Measurements from ENCODE around the gene SIT1.

The SIT1 gene

GRCh38 chr9:35682520-35683315, 32.0 kb upstream of the SIT1 start:
- Histone ChIP-seq H3K27ac (replicated peaks; ENCODE audit: low read length) (no peak overlapping the region), H3K4me1 (ENCODE audit: control insufficient read depth in 2 of 2, insufficient read depth in 1 of 2, low read depth in 1 of 2, low read length in 2 of 2) (peaks cover 0 to 17% of the 10 kb centered on the region in 2 donors), H2AFZ (ENCODE audit: low read length) (no peak overlapping the region), H3K18ac (ENCODE audit: low read length) (no peak overlapping the region), H3K4me3 (ENCODE audit: low read length in 2 of 2) (no peak overlapping the region), H2BK120ac (ENCODE audit: low read depth, low read length) (no peak overlapping the region), H2BK15ac (ENCODE audit: low read length) (no peak overlapping the region), H2AK5ac (ENCODE audit: low read depth, low read length) (no peak overlapping the region), H3K23ac (ENCODE audit: low read depth, low read length, poor library complexity) (peak overlapping the region; percentile 29), H3K4ac (ENCODE audit: low read length) (no peak overlapping the region), H3K36me3 (replicated peaks in 1 of 2; ENCODE audit: control insufficient read depth in 2 of 2, insufficient read depth in 2 of 2, low read length in 2 of 2) (peaks cover 19 to 35% of the 10 kb centered on the region in 2 donors), H2BK5ac (ENCODE audit: low read length) (no peak overlapping the region), H3K9ac (ENCODE audit: low read depth, low read length, poor library complexity) (no peak overlapping the region), H3K9me3 (replicated peaks in 1 of 2; ENCODE audit: control insufficient read depth in 2 of 2, insufficient read depth in 1 of 2, low read depth in 1 of 2, low read length in 2 of 2) (no peaks in the 10 kb centered on the region), H3K27me3 (ENCODE audit: control insufficient read depth in 3 of 3, insufficient read depth in 3 of 3, low read depth in 1 of 3, low read length in 3 of 3) (no peaks in the 10 kb centered on the region), H3K4me2 (ENCODE audit: insufficient read depth, low read length, poor library complexity, severe bottlenecking) (no peak overlapping the region), H4K8ac (ENCODE audit: low read depth, low read length) (no peak overlapping the region), H4K91ac (ENCODE audit: low read depth, low read length, poor library complexity) (no peak overlapping the region), H3K79me1 (ENCODE audit: low read depth, low read length) (no peaks in the 10 kb centered on the region), H2BK12ac (ENCODE audit: low read length) (no peak overlapping the region), H3K14ac (ENCODE audit: low read length) (no peak overlapping the region)
- no CpG with 5 or more reads among the region's 10 CpGs for WGBS, 2 donors (ENCODE audit: extremely low coverage in 2 of 2, insufficient read length in 2 of 2, insufficient replicate concordance in 1 of 2)
- no peak for DNase-seq (ENCODE audit: low spot score)

- Histone ChIP-seq H3K36me3 (replicated peaks in 1 of 2; ENCODE audit: control insufficient read depth in 2 of 2, insufficient read depth in 2 of 2, low read length in 2 of 2) (peaks cover 19 to 35% of the 10 kb centered on the region in 2 donors), H3K9ac (ENCODE audit: low read depth, low read length, poor library complexity) (no peak overlapping the region), H3K4me2 (ENCODE audit: insufficient read depth, low read length, poor library complexity, severe bottlenecking) (no peak overlapping the region), H3K23ac (ENCODE audit: low read depth, low read length, poor library complexity) (no peak overlapping the region), H3K27me3 (ENCODE audit: control insufficient read depth in 3 of 3, insufficient read depth in 3 of 3, low read depth in 1 of 3, low read length in 3 of 3) (no peaks in the 10 kb centered on the region), H3K4ac (ENCODE audit: low read length) (no peak overlapping the region), H2BK12ac (ENCODE audit: low read length) (no peak overlapping the region), H2AK5ac (ENCODE audit: low read depth, low read length) (no peak overlapping the region), H2BK15ac (ENCODE audit: low read length) (no peak overlapping the region), H2BK120ac (ENCODE audit: low read depth, low read length) (no peak overlapping the region), H3K4me1 (ENCODE audit: control insufficient read depth in 2 of 2, insufficient read depth in 1 of 2, low read depth in 1 of 2, low read length in 2 of 2) (peaks cover 0 to 13% of the 10 kb centered on the region in 2 donors), H3K18ac (ENCODE audit: low read length) (no peak overlapping the region), H4K8ac (ENCODE audit: low read depth, low read length) (no peak overlapping the region), H3K9me3 (replicated peaks in 1 of 2; ENCODE audit: control insufficient read depth in 2 of 2, insufficient read depth in 1 of 2, low read depth in 1 of 2, low read length in 2 of 2) (no peaks in the 10 kb centered on the region), H2BK5ac (ENCODE audit: low read length) (no peak overlapping the region), H3K27ac (replicated peaks; ENCODE audit: low read length) (no peak overlapping the region), H4K91ac (ENCODE audit: low read depth, low read length, poor library complexity) (no peak overlapping the region), H3K4me3 (ENCODE audit: low read length in 2 of 2) (no peak overlapping the region), H2AFZ (ENCODE audit: low read length) (no peak overlapping the region), H3K79me1 (ENCODE audit: low read depth, low read length) (no peaks in the 10 kb centered on the region), H3K14ac (ENCODE audit: low read length) (no peak overlapping the region)
- no peak for DNase-seq (ENCODE audit: low spot score)
- WGBS, 2 donors (ENCODE audit: extremely low coverage in 2 of 2, insufficient read length in 2 of 2, insufficient replicate concordance in 1 of 2), result no CpG with 5 or more reads among the region's 6 CpGs
These were observed 31.3 kb upstream of the SIT1 start for GRCh38 chr9:35682051-35682450.

GRCh38 chr9:35681341-35682002, 30.7 kb upstream of the SIT1 start:
- H3K36me3 ChIP-seq (replicated peaks in 1 of 2; ENCODE audit: control insufficient read depth in 2 of 2, insufficient read depth in 2 of 2, low read length in 2 of 2), result peaks cover 19 to 35% of the 10 kb centered on the region in 2 donors
- WGBS, 2 donors (ENCODE audit: extremely low coverage in 2 of 2, insufficient read length in 2 of 2, insufficient replicate concordance in 1 of 2), result no CpG with 5 or more reads among the region's 3 CpGs
- H3K27me3 ChIP-seq (ENCODE audit: control insufficient read depth in 3 of 3, insufficient read depth in 3 of 3, low read depth in 1 of 3, low read length in 3 of 3), result peaks cover 0 to 2% (median 0%) of the 10 kb centered on the region in 3 experiments
- no peak overlapping the region for H3K18ac ChIP-seq (ENCODE audit: low read length)
- H3K79me1 ChIP-seq (ENCODE audit: low read depth, low read length), result no peaks in the 10 kb centered on the region
- H2BK120ac ChIP-seq (ENCODE audit: low read depth, low read length), result no peak overlapping the region
- peak overlapping the region in 1 of 2 donors; percentile 9 for H3K4me3 ChIP-seq (ENCODE audit: low read length in 2 of 2)
- no peak overlapping the region for H4K8ac ChIP-seq (ENCODE audit: low read depth, low read length)
- H4K91ac ChIP-seq (ENCODE audit: low read depth, low read length, poor library complexity), result no peak overlapping the region
- no peak overlapping the region for H2AK5ac ChIP-seq (ENCODE audit: low read depth, low read length)
- no peak overlapping the region for H3K4me2 ChIP-seq (ENCODE audit: insufficient read depth, low read length, poor library complexity, severe bottlenecking)
- no peaks in the 10 kb centered on the region for H3K9me3 ChIP-seq (replicated peaks in 1 of 2; ENCODE audit: control insufficient read depth in 2 of 2, insufficient read depth in 1 of 2, low read depth in 1 of 2, low read length in 2 of 2)
- H3K14ac ChIP-seq (ENCODE audit: low read length), result no peak overlapping the region
- H3K27ac ChIP-seq (replicated peaks; ENCODE audit: low read length), result no peak overlapping the region
- peak overlapping the region; percentile 45 for H3K23ac ChIP-seq (ENCODE audit: low read depth, low read length, poor library complexity)
- H3K9ac ChIP-seq (ENCODE audit: low read depth, low read length, poor library complexity), result peak overlapping the region; percentile 50
- no peak overlapping the region for H3K4ac ChIP-seq (ENCODE audit: low read length)
- H2BK5ac ChIP-seq (ENCODE audit: low read length), result no peak overlapping the region
- peaks cover 0 to 14% of the 10 kb centered on the region in 2 donors for H3K4me1 ChIP-seq (ENCODE audit: control insufficient read depth in 2 of 2, insufficient read depth in 1 of 2, low read depth in 1 of 2, low read length in 2 of 2)
- DNase-seq (ENCODE audit: low spot score), result no peak
- no peak overlapping the region for H2BK15ac ChIP-seq (ENCODE audit: low read length)
- no peak overlapping the region for H2BK12ac ChIP-seq (ENCODE audit: low read length)
- no peak overlapping the region for H2AFZ ChIP-seq (ENCODE audit: low read length)

Measured in neuronal stem cell (in vitro differentiated cells).